Fibroblast of mammary gland (primary cell): ENCODE data around the gene SH2D3C.

Experiments used
- DNase-seq: peaks from one replicate; pipeline ENCODE4 v3.0.0-alpha.2; 2010; ENCODE audit warnings: low read depth
- H3K4me3 ChIP-seq: 2 replicates; pipeline ENCODE4 v1.5.1; 2011; ENCODE audit warnings: low read depth, mild to moderate bottlenecking, low read length, moderate library complexity; ENCODE audit not compliant: control insufficient read depth
- CTCF ChIP-seq: conservative IDR thresholded peaks from 2 replicates; pipeline ENCODE4 v1.5.1; 2011; ENCODE audit warnings: low read depth, low read length, inconsistent platforms; ENCODE audit not compliant: control insufficient read depth, insufficient read depth

Gene SH2D3C

GRCh38 chr9:127700140-127700539, 78.3 kb downstream of the SH2D3C start:
- no peak for TF ChIP-seq CTCF

GRCh38 chr9:127698985-127699670, 79.3 kb downstream of the SH2D3C start:
- peak overlapping the region; percentile 27 for H3K4me3 ChIP-seq
- no peak for TF ChIP-seq CTCF
- peak; percentile 98 for DNase-seq

More at GRCh38 chr9:127700140-127700539, 78.3 kb downstream of the SH2D3C start:
- DNase-seq = no peak
- no peak overlapping the region for H3K4me3 ChIP-seq

GRCh38 chr9:127698386-127698785, 80.1 kb downstream of the SH2D3C start:
- no peak for TF ChIP-seq CTCF
- DNase-seq = no peak

GRCh38 chr9:127697575-127697974, 80.9 kb downstream of the SH2D3C start:
- TF ChIP-seq CTCF = no peak
- DNase-seq = no peak
- H3K4me3 ChIP-seq = no peak overlapping the region

More at GRCh38 chr9:127698386-127698785, 80.1 kb downstream of the SH2D3C start:
- H3K4me3 ChIP-seq = no peak overlapping the region

GRCh38 chr9:127694890-127695720, 83.4 kb downstream of the SH2D3C start:
- DNase-seq = peak; percentile 53
- H3K4me3 ChIP-seq = no peak overlapping the region
- TF ChIP-seq CTCF = no peak

- no peak for DNase-seq
- TF ChIP-seq CTCF = no peak
- H3K4me3 ChIP-seq = no peak overlapping the region
These were observed 84.8 kb downstream of the SH2D3C start for GRCh38 chr9:127693697-127694096.
